Keratinocyte (primary cell): ENCODE measurements around the gene HS3ST3B1.

Source experiments
- CTCF ChIP-seq, 3 experiments: IDR thresholded peaks in 1 of 3; conservative IDR thresholded peaks in 1 of 3; optimal IDR thresholded peaks in 1 of 3; 2 replicates in 2 of 3; 3 replicates in 1 of 3; pipeline versions ENCODE3 to v1.5.1; 2011; ENCODE audit warnings: low read length in 3 of 3, mild to moderate bottlenecking in 3 of 3, moderate library complexity in 2 of 3, control low read depth in 1 of 3, inconsistent platforms in 1 of 3; ENCODE audit not compliant: insufficient read depth in 2 of 3; ENCODE audit errors: extremely low read depth in 1 of 3
- EZH2 ChIP-seq: IDR thresholded peaks from one replicate; pipeline ENCODE4 v1.6.1; 2012; ENCODE audit warnings: inconsistent platforms, mild to moderate bottlenecking, low read length, moderate library complexity

DNA sequence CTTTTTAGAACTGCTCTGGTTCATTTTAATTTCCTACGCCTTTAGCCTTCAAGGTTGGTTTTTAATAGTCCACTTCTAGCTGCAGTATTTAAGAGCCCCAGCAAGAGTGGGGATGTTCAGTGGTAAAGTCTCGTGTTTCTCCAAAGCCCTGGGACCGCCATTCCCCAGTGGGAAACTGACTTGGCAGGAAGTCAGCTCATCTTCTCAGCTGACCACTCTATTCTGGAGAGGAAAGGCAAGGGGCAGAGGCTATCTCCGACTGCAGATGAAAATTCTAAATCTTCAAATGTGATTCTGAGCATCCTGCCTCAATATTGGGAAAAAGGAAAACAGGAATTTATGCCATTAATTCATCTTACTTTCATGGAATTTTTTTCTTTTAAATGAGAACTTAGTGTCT is 35.5 kb downstream of the HS3ST3B1 start:
- no peak for TF ChIP-seq CTCF (optimal IDR thresholded peaks at IDR 0.05 in 1 of 3, IDR thresholded peaks at IDR 0.05 in 1 of 3, conservative IDR thresholded peaks at IDR 0.05 in 1 of 3; ENCODE audit: extremely low read depth in 1 of 3, insufficient read depth in 2 of 3, low read length in 3 of 3)
- no peak for TF ChIP-seq EZH2
